A549 (cell line): ENCODE results near the gene SORCS1. TPM values are rescaled to one million over a fixed set of nuclear protein-coding genes. Genes with fewer than 3 reads are reported as not detected.

Experiments used
- ATAC-seq, 2 experiments: fragments of 200-7000 bp in 1 of 2; fragments of >200 bp in 1 of 2; cut with Nextera tagmentation in 1 of 2; cut with Tn5 transposase in 1 of 2; 3 replicates each; pipeline versions ENCODE4 v1.8.0 to v1.9.1; 2018 to 2020; ENCODE audit warnings: mild to moderate bottlenecking in 1 of 2, moderate library complexity in 1 of 2
- CTCF ChIA-PET: fragments of 300-600 bp; sonication (Branson Sonifier 250); formaldehyde crosslinking; extraction: SDS; loops from one replicate; lab custom pipeline; 2021; ENCODE audit warnings: antibody characterized with exemption, inconsistent platforms; lab: Yijun Ruan, JAX
- POLR2A ChIA-PET: fragments of 350-600 bp; formaldehyde crosslinking; extraction: SDS; loops from one replicate; lab custom pipeline; 2021; ENCODE audit warnings: antibody characterized with exemption, inconsistent platforms; lab: Yijun Ruan, JAX
- DNase-seq, 2 experiments: peaks; one replicate each; pipeline versions ENCODE4 v3.0.0 to v3.0.0-alpha.2; 2011 to 2016; ENCODE audit warnings: low read depth in 1 of 2, low spot score in 1 of 2
- FAIRE-seq: peaks from 2 replicates; lab custom pipeline; 2011; peaks lifted over from hg19 to GRCh38; lab: Jason Lieb, UNC
- H3K27ac ChIP-seq, 2 experiments: fragments of >200 bp; sonication (Bioruptor Twin); formaldehyde crosslinking; 3 replicates each; pipeline ENCODE4 v1.5.1; 2016 to 2017
- H3K4me1 ChIP-seq: fragments of >200 bp; sonication (Bioruptor Twin); formaldehyde crosslinking; 3 replicates; pipeline ENCODE4 v1.6.1; 2016
- H3K4me2 ChIP-seq: fragments of >200 bp; sonication (Bioruptor Twin); formaldehyde crosslinking; 3 replicates; pipeline ENCODE4 v1.6.1; 2016
- H3K4me3 ChIP-seq: fragments of >200 bp; sonication (Bioruptor Twin); formaldehyde crosslinking; 3 replicates; pipeline ENCODE4 v1.5.1; 2016
- H3K9me3 ChIP-seq: fragments of >200 bp; sonication (Bioruptor Twin); formaldehyde crosslinking; 3 replicates; pipeline ENCODE4 v1.6.1; 2016
- ATOH8 ChIP-seq: fragments of 250-450 bp; sonication (Bioruptor Pico); IDR thresholded peaks from 2 replicates; pipeline ENCODE4 v1.5.0; 2020; ENCODE audit warnings: low read depth, mild to moderate bottlenecking, moderate library complexity
- CBX2 ChIP-seq: fragments of 200-600 bp; sonication (generic); IDR thresholded peaks from 2 replicates; pipeline ENCODE4 v1.6.1; 2016; ENCODE audit warnings: low read depth, mild to moderate bottlenecking, borderline replicate concordance
- CEBPB ChIP-seq, 2 experiments: fragments of >200 bp in 1 of 2; sonication (Bioruptor Twin) in 1 of 2; formaldehyde crosslinking in 1 of 2; IDR thresholded peaks; 2 replicates each; pipeline ENCODE4 v1.6.1; 2012 to 2016
- CHD4 ChIP-seq: fragments of 200-600 bp; sonication (generic); IDR thresholded peaks from 2 replicates; pipeline ENCODE4 v1.6.1; 2016; ENCODE audit warnings: antibody characterized with exemption, mild to moderate bottlenecking, borderline replicate concordance
- EHMT2 ChIP-seq: fragments of 200-600 bp; sonication (generic); IDR thresholded peaks from 2 replicates; pipeline ENCODE4 v1.6.1; 2016; ENCODE audit warnings: antibody characterized with exemption, low read depth, mild to moderate bottlenecking, moderate library complexity
- EP300 ChIP-seq, 2 experiments: fragments of >200 bp; sonication (Bioruptor Twin); formaldehyde crosslinking; IDR thresholded peaks; 2 replicates in 1 of 2; 3 replicates in 1 of 2; pipeline ENCODE4 v1.6.1; 2016 to 2017
- HES2 ChIP-seq: fragments of >200 bp; sonication (Bioruptor Twin); formaldehyde crosslinking; IDR thresholded peaks from 2 replicates; pipeline ENCODE4 v1.6.1; 2016
- HEYL ChIP-seq: fragments of 250-450 bp; sonication (Bioruptor Pico); IDR thresholded peaks from 2 replicates; pipeline ENCODE4 v1.8.0; 2021; ENCODE audit warnings: mild to moderate bottlenecking, moderate library complexity
- HOXA7 ChIP-seq: fragments of 250-450 bp; sonication (Bioruptor Pico); IDR thresholded peaks from 2 replicates; pipeline ENCODE4 v1.5.0; 2020; ENCODE audit warnings: mild to moderate bottlenecking, moderate library complexity
- JUN ChIP-seq, 2 experiments: fragments of >200 bp; sonication (Bioruptor Twin); formaldehyde crosslinking; IDR thresholded peaks; 2 replicates in 1 of 2; 3 replicates in 1 of 2; pipeline ENCODE4 v1.6.1; 2016 to 2017
- JUNB ChIP-seq: fragments of >200 bp; sonication (Bioruptor Twin); formaldehyde crosslinking; IDR thresholded peaks from 2 replicates; pipeline ENCODE4 v1.6.1; 2016
- NFE2L2 ChIP-seq: fragments of 150-350 bp; conservative IDR thresholded peaks from 2 replicates; pipeline ENCODE4 v1.6.1; 2014; ENCODE audit warnings: low read length
- PBX3 ChIP-seq: IDR thresholded peaks from 2 replicates; pipeline ENCODE4 v1.6.1; 2012
- POLR2AphosphoS2 ChIP-seq: conservative IDR thresholded peaks from 2 replicates; pipeline ENCODE4 v1.6.1; 2012; ENCODE audit warnings: low read length, improper control_type of control experiment, inconsistent platforms
- RNF2 ChIP-seq: fragments of 200-600 bp; sonication (generic); IDR thresholded peaks from 2 replicates; pipeline ENCODE4 v1.6.1; 2016; ENCODE audit warnings: low read depth, mild to moderate bottlenecking, antibody characterized with exemption, moderate library complexity, borderline replicate concordance
- TFCP2L1 ChIP-seq: fragments of 250-450 bp; sonication (Bioruptor Pico); IDR thresholded peaks from 2 replicates; pipeline ENCODE4 v1.5.0; 2021; ENCODE audit warnings: mild to moderate bottlenecking
- USF2 ChIP-seq: fragments of 450-650 bp; IDR thresholded peaks from 2 replicates; pipeline ENCODE4 v1.6.1; 2014; ENCODE audit warnings: antibody characterized with exemption
- ZFP36 ChIP-seq: fragments of 450-650 bp; IDR thresholded peaks from 2 replicates; pipeline ENCODE4 v1.6.1; 2014; ENCODE audit warnings: borderline replicate concordance; ENCODE audit not compliant: partially characterized antibody
- ZNF302 ChIP-seq: fragments of 250-450 bp; sonication (Bioruptor Pico); IDR thresholded peaks from 2 replicates; pipeline ENCODE4 v1.9.0; 2021; ENCODE audit warnings: inconsistent platforms, mild to moderate bottlenecking, moderate library complexity
- WGBS: methylation state at CpG from one replicate; pipeline ENCODE4 v1.1.6; 2017; ENCODE audit errors: missing lambda C conversion rate; 5-methylcytosine and 5-hydroxymethylcytosine counted together
- polyA plus RNA-seq, 4 experiments: library from polyadenylated mRNA; depleted of rRNA in 3 of 4; stranded (reverse); fragments of >200 nt; fragmentation: RNase III in 1 of 4; extraction: RNeasy Plus Mini Kit Qiagen cat#74134 plus additional on column Dnase treatment in 1 of 4; gene quantifications; 2 replicates in 3 of 4; 3 replicates in 1 of 4; pipeline ENCODE4 v1.2.3, GENCODE V29; 2011 to 2017
- TF ChIP-seq, protein P1 (sequence below): IDR thresholded peaks from 2 replicates; pipeline ENCODE4 v1.6.1; 2012; ENCODE audit warnings: low read depth, borderline replicate concordance
- TF ChIP-seq, protein P2 (sequence below): fragments of >200 bp; sonication (Bioruptor Twin); formaldehyde crosslinking; IDR thresholded peaks from 3 replicates; pipeline ENCODE4 v1.5.1; 2016
- TF ChIP-seq, protein P3 (sequence below): fragments of 200-600 bp; sonication (generic); IDR thresholded peaks from 2 replicates; pipeline ENCODE4 v1.6.1; 2016; ENCODE audit warnings: antibody characterized with exemption, mild to moderate bottlenecking, moderate library complexity

SORCS1 gene
- polyA plus RNA-seq, 2 of the 4 experiments (the other 2 are of a cell fraction), result not detected

GRCh38 chr10:106728232-106728631 lies 436.3 kb downstream of the SORCS1 start:
- no peak for FAIRE-seq
- H3K4me3 ChIP-seq, result no peak overlapping the region
- no peak for TF ChIP-seq HEYL (CRISPR knock-in tag)
- DNase-seq, result no peak
- no peaks in the 10 kb centered on the region for H3K4me1 ChIP-seq
- ChIA-PET POLR2A (no interaction called here), CTCF (no interaction called here)
- no peak overlapping the region for H3K4me2 ChIP-seq
- 0% methylated on average over 2 of the region's 2 CpGs for WGBS
- no peak for ATAC-seq
- no peak overlapping the region for H3K27ac ChIP-seq
- H3K9me3 ChIP-seq, result no peaks in the 10 kb centered on the region

DNA sequence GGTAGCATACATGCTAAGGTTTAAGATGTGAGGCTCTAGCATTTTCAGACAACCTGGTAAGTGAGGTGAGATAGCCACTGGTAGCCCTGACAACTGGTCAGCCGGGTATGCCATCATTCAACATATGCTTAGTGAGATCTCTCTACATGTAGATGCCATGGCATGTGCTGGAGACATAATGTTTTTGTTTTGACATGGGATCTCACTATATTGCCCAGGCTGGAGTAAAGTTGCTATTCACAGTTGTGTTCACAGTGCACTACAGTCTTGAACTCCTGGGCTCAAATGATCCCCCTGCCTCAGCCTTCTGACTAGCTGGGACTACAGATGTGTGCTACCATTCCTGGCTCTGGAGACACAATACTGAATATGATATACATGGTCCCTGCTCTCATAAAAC lies 437.3 kb downstream of the SORCS1 start:
- no peaks in the 10 kb centered on the region for H3K9me3 ChIP-seq
- CTCF ChIA-PET, result no interaction called here
- no peaks in the 10 kb centered on the region for H3K4me1 ChIP-seq
- POLR2A ChIA-PET, result no interaction called here
- no peak overlapping the region for H3K27ac ChIP-seq
- 0% methylated on average over 1 of the region's 1 CpG for WGBS
- DNase-seq (no peak), FAIRE-seq (no peak), ATAC-seq (no peak)
- TF ChIP-seq ATOH8 (CRISPR knock-in tag) (no peak), POLR2AphosphoS2 (no peak), EP300 (IDR thresholded peaks at IDR 0.05) (no peak), PBX3 (no peak), USF2 (no peak), HEYL (CRISPR knock-in tag) (no peak), CEBPB (IDR thresholded peaks at IDR 0.05) (no peak), CBX2 (no peak), HOXA7 (CRISPR knock-in tag) (no peak), CHD4 (no peak), NFE2L2 (no peak)
- TF ChIP-seq, protein P1, sequence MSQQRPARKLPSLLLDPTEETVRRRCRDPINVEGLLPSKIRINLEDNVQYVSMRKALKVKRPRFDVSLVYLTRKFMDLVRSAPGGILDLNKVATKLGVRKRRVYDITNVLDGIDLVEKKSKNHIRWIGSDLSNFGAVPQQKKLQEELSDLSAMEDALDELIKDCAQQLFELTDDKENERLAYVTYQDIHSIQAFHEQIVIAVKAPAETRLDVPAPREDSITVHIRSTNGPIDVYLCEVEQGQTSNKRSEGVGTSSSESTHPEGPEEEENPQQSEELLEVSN, result no peak
- TF ChIP-seq, protein P2, sequence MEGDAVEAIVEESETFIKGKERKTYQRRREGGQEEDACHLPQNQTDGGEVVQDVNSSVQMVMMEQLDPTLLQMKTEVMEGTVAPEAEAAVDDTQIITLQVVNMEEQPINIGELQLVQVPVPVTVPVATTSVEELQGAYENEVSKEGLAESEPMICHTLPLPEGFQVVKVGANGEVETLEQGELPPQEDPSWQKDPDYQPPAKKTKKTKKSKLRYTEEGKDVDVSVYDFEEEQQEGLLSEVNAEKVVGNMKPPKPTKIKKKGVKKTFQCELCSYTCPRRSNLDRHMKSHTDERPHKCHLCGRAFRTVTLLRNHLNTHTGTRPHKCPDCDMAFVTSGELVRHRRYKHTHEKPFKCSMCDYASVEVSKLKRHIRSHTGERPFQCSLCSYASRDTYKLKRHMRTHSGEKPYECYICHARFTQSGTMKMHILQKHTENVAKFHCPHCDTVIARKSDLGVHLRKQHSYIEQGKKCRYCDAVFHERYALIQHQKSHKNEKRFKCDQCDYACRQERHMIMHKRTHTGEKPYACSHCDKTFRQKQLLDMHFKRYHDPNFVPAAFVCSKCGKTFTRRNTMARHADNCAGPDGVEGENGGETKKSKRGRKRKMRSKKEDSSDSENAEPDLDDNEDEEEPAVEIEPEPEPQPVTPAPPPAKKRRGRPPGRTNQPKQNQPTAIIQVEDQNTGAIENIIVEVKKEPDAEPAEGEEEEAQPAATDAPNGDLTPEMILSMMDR, result no peak
- no peak overlapping the region for H3K4me3 ChIP-seq
- no peak overlapping the region for H3K4me2 ChIP-seq

GRCh38 chr10:106722524-106722923 lies 442.0 kb downstream of the SORCS1 start:
- FAIRE-seq (no peak), ATAC-seq (no peak), DNase-seq (no peak)
- no peaks in the 10 kb centered on the region for H3K9me3 ChIP-seq
- no peaks in the 10 kb centered on the region for H3K4me1 ChIP-seq
- ChIA-PET POLR2A (no interaction called here), CTCF (no interaction called here)
- H3K4me3 ChIP-seq, result no peak overlapping the region
- no peak overlapping the region for H3K27ac ChIP-seq
- H3K4me2 ChIP-seq, result no peak overlapping the region
- WGBS, result 5% methylated on average over 2 of the region's 2 CpGs
- TF ChIP-seq HES2 (no peak), RNF2 (no peak), ZFP36 (no peak), JUN (IDR thresholded peaks at IDR 0.05) (no peak), TFCP2L1 (no peak), JUNB (no peak), HEYL (CRISPR knock-in tag) (no peak), CBX2 (no peak), ZNF302 (no peak), EHMT2 (no peak)
- TF ChIP-seq, protein P2, result no peak
- TF ChIP-seq, protein P3, sequence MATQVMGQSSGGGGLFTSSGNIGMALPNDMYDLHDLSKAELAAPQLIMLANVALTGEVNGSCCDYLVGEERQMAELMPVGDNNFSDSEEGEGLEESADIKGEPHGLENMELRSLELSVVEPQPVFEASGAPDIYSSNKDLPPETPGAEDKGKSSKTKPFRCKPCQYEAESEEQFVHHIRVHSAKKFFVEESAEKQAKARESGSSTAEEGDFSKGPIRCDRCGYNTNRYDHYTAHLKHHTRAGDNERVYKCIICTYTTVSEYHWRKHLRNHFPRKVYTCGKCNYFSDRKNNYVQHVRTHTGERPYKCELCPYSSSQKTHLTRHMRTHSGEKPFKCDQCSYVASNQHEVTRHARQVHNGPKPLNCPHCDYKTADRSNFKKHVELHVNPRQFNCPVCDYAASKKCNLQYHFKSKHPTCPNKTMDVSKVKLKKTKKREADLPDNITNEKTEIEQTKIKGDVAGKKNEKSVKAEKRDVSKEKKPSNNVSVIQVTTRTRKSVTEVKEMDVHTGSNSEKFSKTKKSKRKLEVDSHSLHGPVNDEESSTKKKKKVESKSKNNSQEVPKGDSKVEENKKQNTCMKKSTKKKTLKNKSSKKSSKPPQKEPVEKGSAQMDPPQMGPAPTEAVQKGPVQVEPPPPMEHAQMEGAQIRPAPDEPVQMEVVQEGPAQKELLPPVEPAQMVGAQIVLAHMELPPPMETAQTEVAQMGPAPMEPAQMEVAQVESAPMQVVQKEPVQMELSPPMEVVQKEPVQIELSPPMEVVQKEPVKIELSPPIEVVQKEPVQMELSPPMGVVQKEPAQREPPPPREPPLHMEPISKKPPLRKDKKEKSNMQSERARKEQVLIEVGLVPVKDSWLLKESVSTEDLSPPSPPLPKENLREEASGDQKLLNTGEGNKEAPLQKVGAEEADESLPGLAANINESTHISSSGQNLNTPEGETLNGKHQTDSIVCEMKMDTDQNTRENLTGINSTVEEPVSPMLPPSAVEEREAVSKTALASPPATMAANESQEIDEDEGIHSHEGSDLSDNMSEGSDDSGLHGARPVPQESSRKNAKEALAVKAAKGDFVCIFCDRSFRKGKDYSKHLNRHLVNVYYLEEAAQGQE, result no peak
